B cell (primary cell): ENCODE results near the gene SYNJ2. TPM values are rescaled to one million over a fixed set of nuclear protein-coding genes. Genes with fewer than 3 reads are reported as not detected.

ENCODE experiments used
- ATAC-seq: fragments of 200-7000 bp; cut with Tn5 transposase; one replicate; pipeline ENCODE4 v1.10.0; 2021; ENCODE audit warnings: low read depth, mild to moderate bottlenecking, moderate number of reproducible peaks, moderate library complexity
- CTCF ChIA-PET: fragments of 350-600 bp; sonication (Branson Sonifier 250); formaldehyde crosslinking; loops from one replicate; lab custom pipeline; 2021; ENCODE audit warnings: antibody characterized with exemption, inconsistent platforms; lab: Charles Lee
- POLR2A ChIA-PET: fragments of 350-600 bp; sonication (Branson Sonifier 250); formaldehyde crosslinking; loops from one replicate; lab custom pipeline; 2021; ENCODE audit warnings: antibody characterized with exemption; lab: Charles Lee
- DNase-seq: peaks from one replicate; pipeline ENCODE4 v3.0.0; 2013
- H2AFZ ChIP-seq: 2 replicates; pipeline ENCODE4 v1.6.1; 2012; ENCODE audit warnings: mild to moderate bottlenecking, low read depth, low read length; ENCODE audit not compliant: insufficient read depth, poor library complexity, severe bottlenecking
- H3K27ac ChIP-seq, 2 donors: 1 replicate in 1 of 2; 2 replicates in 1 of 2; pipeline ENCODE4 v1.5.1; 2012 to 2013; ENCODE audit warnings: low read length in 2 of 2, mild to moderate bottlenecking in 2 of 2, moderate library complexity in 1 of 2
- H3K27me3 ChIP-seq, 4 experiments: fragments of 200-600 bp in 1 of 4; sonication (generic) in 1 of 4; replicated peaks in 1 of 4; 1 replicate in 2 of 4; 2 replicates in 2 of 4; pipeline versions ENCODE4 v1.6.1 to v1.7.0; 2013 to 2016; ENCODE audit warnings: low read length in 3 of 4, mild to moderate bottlenecking in 2 of 4, mixed read lengths in 1 of 4, moderate library complexity in 1 of 4; ENCODE audit not compliant: insufficient read depth in 4 of 4, control insufficient read depth in 3 of 4; ENCODE audit errors: control extremely low read depth in 1 of 4
- H3K36me3 ChIP-seq, 2 experiments: replicated peaks in 1 of 2; 1 replicate in 1 of 2; 2 replicates in 1 of 2; pipeline versions ENCODE4 v1.6.1 to v1.7.1; 2013; ENCODE audit warnings: low read length in 1 of 2; ENCODE audit not compliant: insufficient read depth in 2 of 2, control insufficient read depth in 1 of 2; ENCODE audit errors: control extremely low read depth in 1 of 2, extremely low read depth in 1 of 2
- H3K4me1 ChIP-seq, 2 donors: fragments of 200-600 bp in 1 of 2; sonication (generic) in 1 of 2; 1 replicate in 1 of 2; 2 replicates in 1 of 2; pipeline versions ENCODE4 v1.5.1 to v1.6.1; 2013 to 2017; ENCODE audit warnings: low read length in 2 of 2; ENCODE audit not compliant: control insufficient read depth in 2 of 2, insufficient read depth in 2 of 2
- H3K4me2 ChIP-seq: replicated peaks from 2 replicates; pipeline ENCODE3; 2012; ENCODE audit warnings: mild to moderate bottlenecking, low read depth, low read length; ENCODE audit not compliant: poor library complexity, severe bottlenecking
- H3K4me3 ChIP-seq, 5 experiments: fragments of 200-600 bp in 1 of 5; sonication (generic) in 1 of 5; 1 replicate in 3 of 5; 2 replicates in 2 of 5; pipeline versions ENCODE4 v1.5.1 to v1.7.0; 2011 to 2016; ENCODE audit warnings: low read length in 4 of 5, mild to moderate bottlenecking in 4 of 5, low read depth in 2 of 5, control low read depth in 1 of 5, moderate library complexity in 1 of 5; ENCODE audit not compliant: insufficient read depth in 1 of 5; ENCODE audit errors: control extremely low read depth in 1 of 5, extremely low read depth in 1 of 5
- H3K79me2 ChIP-seq: fragments of 200-600 bp; sonication (generic); one replicate; pipeline ENCODE4 v1.6.0; 2016; ENCODE audit warnings: low read length; ENCODE audit not compliant: control insufficient read depth, insufficient read depth
- H3K9ac ChIP-seq: fragments of 200-600 bp; sonication (generic); 2 replicates; pipeline ENCODE4 v1.6.1; 2017; ENCODE audit warnings: mild to moderate bottlenecking, low read length, moderate library complexity
- H3K9me3 ChIP-seq, 3 donors: one replicate each; pipeline versions ENCODE4 v1.6.1 to v1.7.1; 2013; ENCODE audit warnings: low read length in 2 of 3; ENCODE audit not compliant: control insufficient read depth in 2 of 3, insufficient read depth in 1 of 3; ENCODE audit errors: control extremely low read depth in 1 of 3
- H4K20me1 ChIP-seq: 2 replicates; pipeline ENCODE4 v1.6.0; 2012; ENCODE audit warnings: mild to moderate bottlenecking, low read length; ENCODE audit not compliant: insufficient read depth, control insufficient read depth, poor library complexity, severe bottlenecking
- H3K27ac Mint-ChIP-seq: one replicate; pipeline ENCODE4 v1.8.0; 2021; ENCODE audit warnings: mixed read lengths
- H3K27me3 Mint-ChIP-seq: one replicate; pipeline ENCODE4 v1.8.0; 2021; ENCODE audit warnings: mixed read lengths
- H3K4me1 Mint-ChIP-seq: one replicate; pipeline ENCODE4 v1.8.0; 2021; ENCODE audit warnings: mixed read lengths
- H3K4me3 Mint-ChIP-seq: one replicate; pipeline ENCODE4 v1.8.0; 2021; ENCODE audit warnings: mixed read lengths
- H3K9me3 Mint-ChIP-seq: one replicate; pipeline ENCODE4 v1.8.0; 2022; ENCODE audit warnings: mixed read lengths; ENCODE audit not compliant: insufficient read depth
- CTCF ChIP-seq: fragments of 200-600 bp; IDR thresholded peaks from one replicate; pipeline ENCODE4 v1.8.0; 2022; ENCODE audit warnings: antibody characterized with exemption, mild to moderate bottlenecking
- EZH2 ChIP-seq: IDR thresholded peaks from 2 replicates; pipeline ENCODE4 v1.6.1; 2012; ENCODE audit warnings: borderline replicate concordance, low read depth, mild to moderate bottlenecking, moderate library complexity, low read length; ENCODE audit not compliant: insufficient read depth, poor library complexity, severe bottlenecking
- WGBS: methylation state at CpG from one replicate; pipeline ENCODE4 v1.1.5; 2013; ENCODE audit warnings: missing lambda C conversion rate; ENCODE audit not compliant: insufficient coverage; 5-methylcytosine and 5-hydroxymethylcytosine counted together
- intact Hi-C: fragments of 100-400 bp; cut with micrococcal nuclease; formaldehyde crosslinking; loops from one replicate; pipeline ENCODE4 v1.10.0; 2022
- polyA plus RNA-seq: library from polyadenylated mRNA; depleted of rRNA; stranded (reverse); fragments of >200 nt; gene quantifications from 2 replicates; pipeline ENCODE4 v1.2.3, GENCODE V29; 2012
- total RNA-seq, 2 donors: library from RNA; stranded (reverse); fragments of 120-200 nt in 1 of 2; gene quantifications; 1 replicate in 1 of 2; 2 replicates in 1 of 2; pipeline versions ENCODE4 v1.2.3 to v1.2.4, GENCODE V29; 2013 to 2022

Gene SYNJ2
- total and polyA plus RNA-seq, 2 donors (not counting 1 experiment from before 2014, with no cell fraction given) = 5.2 to 11.4 TPM

- no peaks in the 10 kb centered on the region for H3K27me3 ChIP-seq
- H3K27ac Mint-ChIP-seq = no peak overlapping the region
- no peaks in the 10 kb centered on the region for H3K4me1 Mint-ChIP-seq
- no peak overlapping the region for H3K9ac ChIP-seq
- H3K79me2 ChIP-seq = no peaks in the 10 kb centered on the region
- ChIA-PET POLR2A (no interaction called here), CTCF (no interaction called here)
- no peak overlapping the region for H3K4me3 Mint-ChIP-seq
- ATAC-seq (no peak), DNase-seq (no peak)
- no peak for TF ChIP-seq EZH2
- no peak for TF ChIP-seq CTCF
- no peak overlapping the region for H3K4me2 ChIP-seq
- H3K9me3 ChIP-seq = no peaks in the 10 kb centered on the region
- H3K27ac ChIP-seq = no peak overlapping the region
- no peak overlapping the region for H2AFZ ChIP-seq
- H3K9me3 Mint-ChIP-seq = no peaks in the 10 kb centered on the region
- no peaks in the 10 kb centered on the region for H4K20me1 ChIP-seq
- no peaks in the 10 kb centered on the region for H3K27me3 Mint-ChIP-seq
- WGBS = 96% methylated on average over 13 of the region's 16 CpGs
- H3K4me3 ChIP-seq = no peak overlapping the region
- peaks cover 0 to 61% of the 10 kb centered on the region in 2 experiments for H3K36me3 ChIP-seq
- intact Hi-C loops = no loop called here
- H3K4me1 ChIP-seq = no peaks in the 10 kb centered on the region
These were observed 38.3 kb upstream of the SYNJ2 start for GRCh38 chr6:157943249-157943963.

- no peak overlapping the region for H3K4me3 Mint-ChIP-seq
- TF ChIP-seq EZH2 = no peak
- TF ChIP-seq CTCF = no peak
These were observed 37.7 kb upstream of the SYNJ2 start for GRCh38 chr6:157943964-157944283.

More at GRCh38 chr6:157943964-157944283, 37.7 kb upstream of the SYNJ2 start:
- Mint-ChIP-seq H3K27me3 (no peaks in the 10 kb centered on the region), H3K4me1 (no peaks in the 10 kb centered on the region), H3K9me3 (peaks cover 2% of the 10 kb centered on the region), H3K27ac (no peak overlapping the region)
- Histone ChIP-seq H3K4me3 (no peak overlapping the region), H3K4me2 (no peak overlapping the region), H3K9me3 (no peaks in the 10 kb centered on the region), H3K79me2 (no peaks in the 10 kb centered on the region), H3K4me1 (no peaks in the 10 kb centered on the region), H2AFZ (no peak overlapping the region), H4K20me1 (no peaks in the 10 kb centered on the region), H3K36me3 (peaks cover 0 to 56% of the 10 kb centered on the region in 2 experiments), H3K27ac (no peak overlapping the region), H3K27me3 (no peaks in the 10 kb centered on the region), H3K9ac (no peak overlapping the region)
- intact Hi-C loops = no loop called here
- ATAC-seq = no peak
- WGBS = 100% methylated on average over 10 of the region's 15 CpGs
- no peak for DNase-seq
- POLR2A ChIA-PET = no interaction called here
- CTCF ChIA-PET = no interaction called here
